ENCODE measurements around the gene KLHL36. TPM values are rescaled to one million over a fixed set of nuclear protein-coding genes. Genes with fewer than 3 reads are reported as not detected.

Gene KLHL36
- total RNA-seq, 1 experiment from 2014 or later = 36.7 TPM

DNA sequence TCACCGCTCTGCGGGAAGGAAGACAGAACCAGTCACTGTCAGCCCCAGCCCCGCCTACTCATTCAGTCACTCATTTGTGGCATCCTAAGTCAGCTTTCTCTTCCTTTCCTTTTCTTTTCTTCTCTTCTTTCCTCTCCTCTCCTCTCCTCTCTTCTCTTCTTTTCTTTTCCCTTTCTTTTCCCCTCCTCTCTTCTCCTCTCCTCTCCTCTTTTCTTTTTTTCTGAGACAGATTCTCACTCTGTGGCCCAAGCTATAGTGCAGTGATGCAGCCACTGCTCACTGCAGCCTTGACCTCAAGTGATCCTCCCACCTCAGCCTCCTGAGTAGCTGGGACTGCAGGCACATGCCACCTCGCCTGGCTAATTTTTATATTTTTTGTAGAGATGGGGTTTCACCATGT is 10.6 kb upstream of the KLHL36 start:
- no peak overlapping the region for H3K23ac ChIP-seq (ENCODE audit: insufficient read length, low read depth, low read length)
- no peaks in the 10 kb centered on the region for H3K79me2 ChIP-seq (ENCODE audit: insufficient read depth, low read length)
- Mint-ChIP-seq H3K36me3 (ENCODE audit: insufficient read depth in 1 of 3, low read depth in 3 of 3) (no peaks in the 10 kb centered on the region), H3K27ac (no peak overlapping the region; a peak in 1 of 7 replicates), H3K4me1 (peaks cover 15 to 19% of the 10 kb centered on the region in 2 experiments), H3K9me3 (peaks cover 0 to 2% of the 10 kb centered on the region in 2 experiments; a peak in 2 of 5 replicates), H3K27me3 (ENCODE audit: low read depth) (peaks cover 3% of the 10 kb centered on the region), H3K4me3 (no peak overlapping the region)
- H3K79me1 ChIP-seq (ENCODE audit: insufficient read depth, low read depth, low read length, poor library complexity, severe bottlenecking) = no peaks in the 10 kb centered on the region
- DNase-seq = no peak
- no peak overlapping the region for H2AK5ac ChIP-seq (ENCODE audit: insufficient read length, low read length)
- H3K14ac ChIP-seq (ENCODE audit: insufficient read depth, low read length) = no peak overlapping the region
- no peak overlapping the region for H3K18ac ChIP-seq (ENCODE audit: insufficient read length, low read depth, low read length)
- no peak overlapping the region for H4K91ac ChIP-seq (ENCODE audit: insufficient read length, low read depth, low read length)
- no CpG with 5 or more reads among the region's 4 CpGs for WGBS (ENCODE audit: extremely low coverage, insufficient read length, low lambda C conversion rate)
- H2BK20ac ChIP-seq (ENCODE audit: low read depth, low read length, poor library complexity, severe bottlenecking) = no peak overlapping the region
- H3K23me2 ChIP-seq (ENCODE audit: insufficient read length, low read depth, low read length, poor library complexity, severe bottlenecking) = no peaks in the 10 kb centered on the region
- no peak overlapping the region for H3K4ac ChIP-seq (ENCODE audit: low read depth, low read length)
- H3K4me1 ChIP-seq (ENCODE audit: insufficient read depth, low read length) = no peaks in the 10 kb centered on the region; the same call in 1 of the 2 replicates
- no peak overlapping the region for H2BK120ac ChIP-seq (ENCODE audit: low read depth, low read length, poor library complexity, severe bottlenecking)
- H3T11ph ChIP-seq (ENCODE audit: low read length) = no peak overlapping the region
- H4K8ac ChIP-seq (replicated peaks; ENCODE audit: insufficient read length, low read depth, low read length) = no peak overlapping the region
- H3K9me3 ChIP-seq (ENCODE audit: control insufficient read depth, low read depth, low read length) = no peaks in the 10 kb centered on the region
- H3K56ac ChIP-seq (ENCODE audit: insufficient read length, low read depth, low read length) = no peak overlapping the region
- no peak overlapping the region for H2BK5ac ChIP-seq (ENCODE audit: insufficient read length, low read length)
- H3K4me2 ChIP-seq (ENCODE audit: insufficient read depth, insufficient read length, low read length) = no peak overlapping the region
- H4K20me1 ChIP-seq (ENCODE audit: control insufficient read depth, insufficient read depth, insufficient read length) = no peaks in the 10 kb centered on the region
- no peak overlapping the region for H3K9ac ChIP-seq (ENCODE audit: extremely low read depth, insufficient read length, low read length)
- no peak overlapping the region for H3K27ac ChIP-seq (ENCODE audit: insufficient read length, low read depth, low read length)
- H2BK15ac ChIP-seq (ENCODE audit: low read depth, low read length) = no peak overlapping the region
- H2BK12ac ChIP-seq (ENCODE audit: insufficient read length, low read depth, low read length) = no peak overlapping the region
- no peak overlapping the region for H2AFZ ChIP-seq (ENCODE audit: low read length)
- H3K27me3 ChIP-seq (ENCODE audit: insufficient read depth, low read length) = no peaks in the 10 kb centered on the region
- no peak for TF ChIP-seq CTCF (conservative IDR thresholded peaks at IDR 0.05)
- no peak overlapping the region for H4K5ac ChIP-seq (ENCODE audit: insufficient read length, low read depth, low read length)
